ENCODE measurements around the gene DCP1A. TPM values are rescaled to one million over a fixed set of nuclear protein-coding genes. Genes with fewer than 3 reads are reported as not detected.

DCP1A gene
- total RNA-seq, 1 experiment from 2014 or later: 16.5 TPM

DNA sequence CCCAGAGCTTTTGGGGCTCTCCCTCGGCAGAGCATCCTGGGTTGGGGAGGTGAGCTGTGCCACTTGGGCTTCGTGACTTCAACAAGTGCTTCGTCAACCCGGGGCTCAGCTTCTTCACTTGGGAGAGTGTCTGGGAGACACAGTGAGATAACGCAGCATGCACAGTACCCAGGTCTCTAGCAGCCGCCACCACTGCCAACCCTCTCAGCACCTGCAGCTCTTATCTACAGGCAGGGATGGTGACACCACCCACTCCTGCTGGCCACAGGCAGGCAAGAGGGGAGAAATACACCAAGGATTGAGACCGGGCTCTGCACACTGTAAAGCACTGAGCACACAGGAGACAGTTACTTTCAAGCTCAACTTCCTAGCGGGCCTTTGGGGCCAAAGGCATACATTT, 103.1 kb downstream of the DCP1A start:
- DNase-seq (ENCODE audit: low read depth): no peak

DNA sequence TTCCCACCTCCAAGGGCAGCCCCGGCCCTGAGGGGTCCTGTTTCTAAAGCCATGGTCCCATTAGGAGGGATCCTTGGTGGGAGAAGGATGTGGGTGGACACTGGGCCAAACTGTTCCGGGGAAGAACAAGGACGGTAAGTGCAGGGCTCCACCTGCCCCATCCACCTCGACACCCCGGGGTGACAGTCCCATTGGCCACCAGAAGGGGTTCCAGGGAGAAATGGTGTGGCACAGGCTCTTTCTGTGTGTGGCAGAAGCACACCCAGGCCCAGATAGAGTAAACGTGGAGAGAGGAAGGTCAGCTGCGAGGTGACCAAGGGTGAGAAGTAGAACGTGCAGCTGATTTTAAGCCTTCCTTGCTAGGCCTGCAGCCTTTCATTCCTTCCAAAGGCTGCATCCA, 103.6 kb downstream of the DCP1A start:
- DNase-seq (ENCODE audit: low read depth): no peak

DNA sequence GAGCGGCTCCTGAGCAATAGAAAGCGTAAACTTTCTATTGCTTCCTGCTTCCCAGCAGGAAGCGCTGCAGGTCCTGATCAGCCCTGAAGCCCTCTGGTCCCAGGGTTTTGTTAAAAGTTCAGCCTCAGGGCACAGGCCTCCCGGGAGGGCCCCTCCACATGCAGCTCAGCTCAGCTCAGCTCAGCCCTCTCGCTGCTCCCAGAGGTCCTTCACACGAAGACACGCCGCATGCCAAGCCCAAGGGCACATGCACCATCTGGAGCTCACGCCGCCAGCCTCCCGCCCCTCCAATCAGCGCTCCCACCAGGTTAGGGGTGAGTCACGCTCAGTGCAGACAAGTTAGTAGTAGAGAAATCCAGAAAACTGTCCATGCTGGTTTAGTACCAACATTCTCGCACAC, 104.2 kb downstream of the DCP1A start:
- DNase-seq (ENCODE audit: low read depth): no peak

DNA sequence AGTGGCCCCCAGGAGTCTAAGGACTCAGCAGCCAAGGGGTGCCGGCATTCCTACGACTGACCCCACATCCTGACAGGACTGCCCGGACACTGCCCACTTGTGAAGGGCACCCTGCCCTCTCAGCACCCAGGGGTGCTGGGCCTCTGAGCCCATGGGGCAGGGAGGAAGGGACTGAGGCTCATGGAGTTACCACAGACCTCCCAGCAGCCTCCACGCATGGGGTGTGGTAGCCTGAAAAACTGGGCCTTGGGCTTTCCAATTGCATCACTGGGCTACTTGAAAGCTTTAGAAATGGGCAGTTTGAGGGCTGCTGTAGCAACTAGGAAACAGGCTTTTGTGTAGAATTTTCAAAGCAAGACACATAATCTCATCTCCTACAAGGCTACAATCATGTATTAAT, 104.7 kb downstream of the DCP1A start:
- no peak for DNase-seq (ENCODE audit: low read depth)

DNA sequence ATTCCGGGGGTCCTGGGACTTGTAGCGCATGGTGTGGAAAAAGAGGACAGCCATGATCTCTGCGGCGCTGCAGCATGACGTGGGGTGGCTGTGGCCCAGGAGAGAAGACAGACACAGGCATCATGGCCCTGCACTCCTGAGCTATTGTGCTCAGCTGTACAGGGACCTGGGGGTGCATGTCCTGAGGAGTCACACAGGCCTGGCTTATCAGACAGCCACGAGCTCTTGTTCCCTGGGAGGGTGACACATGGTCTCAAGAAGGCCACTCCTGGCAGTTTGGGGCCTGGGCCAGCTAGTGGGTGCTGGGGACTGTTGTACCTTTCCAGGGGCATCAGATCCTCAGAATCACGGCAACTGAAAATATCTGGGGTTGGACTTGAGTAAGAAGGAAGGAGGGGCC, 105.2 kb downstream of the DCP1A start:
- no peak for DNase-seq (ENCODE audit: low read depth)

DNA sequence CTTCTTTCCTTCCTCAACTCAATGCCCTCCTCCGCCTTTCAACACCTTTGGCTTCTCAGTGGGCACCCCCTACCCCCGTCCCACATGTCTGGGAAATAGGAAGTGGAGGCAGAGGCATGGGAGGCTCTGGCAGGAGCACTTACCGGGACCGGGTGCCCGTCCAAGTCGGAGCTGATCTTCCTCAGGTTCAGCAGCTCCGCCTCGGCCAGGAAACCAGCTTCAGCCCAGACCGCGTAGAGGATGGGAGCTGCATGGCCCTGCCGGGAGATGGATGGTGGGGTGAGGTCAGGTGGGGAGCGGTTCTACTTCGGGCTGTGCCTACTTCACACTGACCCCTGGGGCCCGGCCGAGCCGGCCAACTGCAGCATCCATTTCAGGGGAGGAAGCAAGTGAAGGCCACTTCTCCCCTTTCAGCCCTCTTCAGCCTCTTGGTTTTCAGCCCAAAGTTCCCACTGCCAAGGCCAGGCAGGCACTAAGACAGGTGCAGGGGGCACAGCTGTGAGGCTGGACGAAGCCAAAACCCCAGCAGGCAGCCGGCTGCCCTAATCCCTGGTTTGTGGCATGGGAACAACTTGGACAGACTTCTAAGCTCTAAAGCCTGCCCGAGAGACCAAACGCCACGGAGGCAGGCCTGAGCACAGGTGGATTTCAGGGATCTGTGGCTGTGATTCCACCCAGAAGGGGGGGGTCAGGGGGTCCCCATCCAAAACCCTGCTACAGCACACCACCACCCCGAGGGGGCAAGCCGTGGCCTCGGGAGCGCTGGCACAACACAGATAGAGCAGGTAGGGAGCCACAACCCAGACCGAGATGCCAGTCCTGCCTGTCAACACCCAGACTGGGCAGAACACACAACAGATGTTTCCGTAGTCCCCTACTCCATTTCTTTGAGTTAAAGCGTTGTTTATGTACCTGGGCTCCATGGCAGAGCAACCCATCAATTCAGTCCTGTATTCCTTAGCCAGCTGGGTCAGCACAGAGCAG, 106.1 kb downstream of the DCP1A start:
- no peak for DNase-seq (ENCODE audit: low read depth)

DNA sequence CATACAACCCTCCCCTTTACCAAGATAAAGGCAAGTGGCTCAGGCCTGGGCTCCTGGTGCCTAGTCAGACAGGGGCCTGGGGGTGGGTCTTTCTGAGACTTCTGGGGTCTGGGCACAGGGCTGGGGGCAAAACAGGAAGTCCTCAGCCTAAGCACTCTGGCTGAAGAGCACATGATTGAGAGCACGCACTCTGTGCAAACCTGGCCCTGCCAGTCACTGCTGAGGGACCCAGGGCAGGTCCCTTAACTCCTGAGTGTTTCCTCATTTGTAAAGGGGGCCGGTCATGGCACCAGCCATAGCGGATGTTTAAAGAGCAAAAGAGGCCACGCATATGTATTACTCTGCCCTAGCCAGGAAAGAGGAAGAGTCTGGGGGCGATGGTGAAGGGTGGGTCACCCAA, 107.5 kb downstream of the DCP1A start:
- DNase-seq (ENCODE audit: low read depth): no peak

DNA sequence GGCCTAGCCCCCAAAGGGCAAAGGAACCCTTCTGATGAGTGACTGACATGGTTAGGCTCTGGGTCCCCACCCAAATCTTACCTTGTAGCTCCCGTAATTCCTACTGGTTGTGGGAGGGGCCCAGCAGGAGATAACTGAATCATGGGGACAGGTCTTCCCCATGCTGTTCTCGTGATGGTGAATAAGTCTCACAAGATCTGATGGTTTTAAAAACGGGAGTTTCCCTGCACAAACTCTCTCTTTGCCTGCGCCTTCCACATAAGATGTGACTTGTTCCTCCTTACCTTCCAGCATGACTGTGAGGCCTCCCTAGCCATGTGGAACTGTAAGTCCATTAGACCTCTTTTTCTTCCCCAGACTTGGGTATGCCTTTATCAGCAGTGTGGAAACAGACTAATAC, 108.5 kb downstream of the DCP1A start:
- DNase-seq (ENCODE audit: low read depth): no peak

DNA sequence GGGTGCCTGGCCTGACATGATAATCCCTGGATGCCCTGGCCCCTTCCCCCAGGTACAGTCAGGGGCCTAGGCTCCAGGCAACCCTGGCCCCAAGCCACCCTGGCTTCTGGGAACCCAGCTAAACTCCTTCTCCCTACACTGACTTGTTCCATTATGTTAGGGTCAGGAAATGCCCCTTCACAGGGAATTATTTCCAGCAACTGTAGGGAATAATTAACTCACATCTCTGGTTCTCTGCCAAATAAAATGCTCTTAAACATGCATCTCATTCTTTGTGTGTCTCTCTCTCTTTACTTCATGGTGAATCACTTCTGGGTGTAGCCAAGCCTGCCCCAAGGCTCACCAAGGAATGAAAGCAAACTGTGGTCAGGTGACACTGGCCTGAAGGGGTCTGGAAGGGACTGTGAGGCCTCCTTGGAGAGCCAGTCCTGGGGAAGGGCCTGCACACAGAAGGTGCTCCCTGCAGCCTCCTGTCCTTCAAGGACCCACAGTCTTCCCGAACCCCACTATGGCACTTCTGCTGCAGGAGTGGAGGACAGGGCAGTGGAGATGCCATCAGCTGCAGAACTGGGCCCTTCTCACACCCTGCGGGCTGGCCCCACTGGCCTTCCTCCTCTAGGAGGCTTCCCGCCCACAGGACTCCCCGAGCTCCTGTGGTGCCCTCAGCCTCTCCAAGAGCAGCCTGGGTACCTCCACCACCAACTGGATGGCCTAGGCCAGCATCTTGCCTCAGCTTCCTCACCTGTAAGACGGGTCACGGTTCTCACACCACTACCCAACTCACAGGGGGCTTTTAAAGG, 109.1 kb downstream of the DCP1A start:
- peak; percentile 97 for DNase-seq (ENCODE audit: low read depth)

DNA sequence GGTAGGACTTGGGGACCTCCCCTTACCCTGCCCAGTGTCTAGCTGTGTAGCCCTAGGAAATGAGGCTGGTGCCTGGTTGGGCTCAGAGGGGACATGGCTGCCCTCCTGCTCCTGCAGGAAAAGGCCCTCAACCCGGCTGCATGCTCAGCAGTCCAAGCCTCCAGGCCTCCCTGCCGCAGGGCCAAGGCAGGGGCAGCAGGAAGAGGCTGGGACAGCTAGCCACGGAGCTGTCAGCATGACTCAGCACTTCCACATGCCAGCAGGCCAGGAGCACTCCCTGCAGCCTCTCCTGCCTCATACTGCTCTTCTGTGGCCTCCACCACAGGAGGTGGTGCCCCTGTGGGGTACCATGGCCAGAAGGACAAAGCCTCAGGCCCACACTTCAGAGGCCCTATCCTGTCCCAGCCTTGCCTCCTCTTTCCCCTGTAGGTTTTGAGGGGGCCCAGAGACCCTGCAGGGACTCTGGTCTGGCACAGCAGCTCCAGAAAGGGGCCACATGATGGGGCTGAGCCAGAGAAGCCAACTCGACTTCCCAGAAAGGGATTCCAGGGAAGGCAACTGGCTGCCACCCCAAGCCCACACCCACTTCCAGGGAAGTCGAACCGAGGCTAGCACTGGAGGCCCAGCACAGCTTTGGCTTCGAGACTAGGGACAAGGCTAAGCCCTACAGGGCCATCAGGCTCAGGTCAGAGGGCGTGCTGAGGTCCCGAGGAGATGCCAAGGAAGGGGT, 111.1 kb downstream of the DCP1A start:
- peak; percentile 85 for DNase-seq (ENCODE audit: low read depth)

DNA sequence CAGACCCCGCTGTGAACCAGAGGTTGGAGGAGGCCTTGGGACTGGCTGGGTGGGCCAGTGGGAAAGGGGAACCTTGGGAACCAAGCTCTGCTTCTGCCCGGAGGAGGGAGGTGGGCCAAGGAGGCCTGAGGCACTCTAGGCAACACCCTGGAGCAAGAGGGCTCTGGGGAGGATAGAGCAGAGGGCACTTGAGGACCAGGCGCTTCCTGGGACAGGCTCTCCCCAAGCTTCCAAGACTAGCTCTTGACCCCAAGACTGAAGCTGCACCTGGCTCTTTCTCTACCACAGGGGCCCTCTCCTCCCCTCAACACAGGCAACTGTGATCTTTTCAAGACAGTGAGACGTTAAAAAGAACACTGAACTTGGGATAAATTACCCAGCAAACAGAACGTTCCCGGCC, 111.8 kb downstream of the DCP1A start:
- DNase-seq (ENCODE audit: low read depth): no peak

DNA sequence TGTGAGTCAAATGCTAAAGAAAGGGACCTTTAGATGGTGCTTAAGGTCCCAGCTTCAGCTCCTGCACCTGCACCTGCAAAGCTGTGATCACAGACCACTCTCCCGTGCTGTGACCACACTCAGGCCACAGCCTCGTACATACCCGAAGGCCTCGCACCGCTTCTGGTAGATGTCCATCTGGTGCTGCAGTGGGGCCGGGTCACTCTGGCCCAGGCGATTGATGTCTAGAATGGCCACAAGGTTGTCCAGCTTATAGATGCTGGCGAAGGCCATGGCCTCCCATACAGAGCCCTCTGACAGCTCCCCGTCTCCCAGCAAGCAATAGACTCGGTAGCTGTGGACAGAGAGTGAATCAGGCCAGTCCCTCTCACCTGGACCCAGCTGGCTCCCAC, 112.5 kb downstream of the DCP1A start:
- no peak for DNase-seq (ENCODE audit: low read depth)

DNA sequence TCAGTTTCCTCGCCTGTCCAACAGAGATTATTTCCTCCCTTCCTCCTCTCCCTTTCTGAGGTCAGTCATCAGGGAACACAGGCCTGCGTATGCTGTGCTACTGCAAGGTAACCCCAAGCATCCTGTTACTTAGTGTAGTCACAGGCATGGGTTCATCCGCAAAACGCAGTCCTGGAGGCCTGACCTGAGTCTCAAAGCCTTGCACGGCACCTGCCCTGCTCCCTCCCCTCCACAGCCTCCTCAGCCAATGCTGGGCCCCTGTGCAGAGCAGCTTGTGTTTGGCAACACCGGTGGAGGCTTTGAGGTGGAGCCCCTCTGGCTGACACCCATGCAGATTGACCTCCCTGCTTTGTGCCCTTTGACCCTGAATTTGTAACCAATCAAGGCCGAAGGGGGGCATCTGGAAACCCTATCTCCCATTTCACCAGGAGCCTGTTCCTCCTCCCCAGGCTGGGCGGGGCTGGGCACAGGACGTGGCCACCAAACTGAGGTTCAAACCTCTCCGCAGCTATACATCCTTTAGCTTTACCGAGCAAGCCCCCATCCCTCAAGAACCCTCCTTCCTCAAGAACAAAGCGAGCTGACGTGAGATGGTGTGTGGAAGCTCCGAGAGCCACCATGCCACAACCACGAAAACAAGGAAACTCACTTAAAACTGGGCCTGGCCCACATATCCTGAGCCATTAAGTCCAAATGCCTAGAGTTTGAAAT, 113.1 kb downstream of the DCP1A start:
- DNase-seq (ENCODE audit: low read depth): no peak

Other genes starting within 250 kb of the DCP1A start
- gene RFT1, start 217.1 kb downstream of the DCP1A start, total RNA-seq (2014; rRNA removed; shearing (Covaris generic)): 12.8 and 15.1 TPM in 2 replicates
- 1.5 and 4.3 TPM in 2 replicates for gene PRKCD, start 186.3 kb downstream of the DCP1A start, total RNA-seq (2014; rRNA removed; shearing (Covaris generic))
- 206 and 321 TPM in 2 replicates for gene TKT, start 91.5 kb downstream of the DCP1A start, total RNA-seq (2014; rRNA removed; shearing (Covaris generic))
- gene CACNA1D, start 147.1 kb upstream of the DCP1A start, total RNA-seq (2014; rRNA removed; shearing (Covaris generic)): not detected in 2 replicates